Measurements from ENCODE around the gene PARD3.

DNA sequence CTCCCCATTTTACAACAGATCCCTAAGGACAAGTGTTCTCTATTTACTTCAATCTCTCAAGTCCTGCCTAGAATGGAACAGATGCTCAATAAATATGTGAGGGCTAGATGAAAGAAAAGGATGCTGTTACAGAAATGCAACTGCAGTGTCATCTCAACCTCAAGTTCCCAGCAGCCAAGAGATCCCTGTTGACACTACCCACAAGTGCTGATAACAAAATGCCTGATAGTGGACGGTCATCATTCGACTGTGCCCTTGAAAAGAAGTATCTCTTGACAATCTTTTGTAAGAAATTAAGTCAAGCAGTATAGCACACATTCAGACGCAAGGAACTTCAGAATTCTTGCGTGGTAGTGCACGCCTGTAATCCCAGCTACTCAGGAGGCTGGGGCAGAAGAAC is 133.2 kb downstream of the PARD3 start:
- TF ChIP-seq CTCF (IDR thresholded peaks at IDR 0.05) (no peak), POLR2A (IDR thresholded peaks at IDR 0.05) (no peak)
